Chondrocyte (in vitro differentiated cells): ENCODE measurements around the gene SPHK2. TPM values are rescaled to one million over a fixed set of nuclear protein-coding genes. Genes with fewer than 3 reads are reported as not detected.
"Not testable (repeated sequence)": the region's sequence is repeated elsewhere in the genome, so short reads cannot be mapped to it uniquely, and the experiment has no call there.

Source experiments
- DNase-seq: peaks from one replicate; pipeline ENCODE4 v3.0.0; 2021; ENCODE audit warnings: mixed read lengths, low spot score
- H3K27ac Mint-ChIP-seq: one replicate; pipeline ENCODE4 v1.8.0; 2021; ENCODE audit warnings: mild to moderate bottlenecking, moderate library complexity, mixed read lengths; ENCODE audit not compliant: unreplicated experiment
- H3K27me3 Mint-ChIP-seq: 2 replicates; pipeline ENCODE4 v1.8.0; 2021; ENCODE audit warnings: low read depth, mixed read lengths
- H3K36me3 Mint-ChIP-seq: 2 replicates; pipeline ENCODE4 v1.8.0; 2021; ENCODE audit warnings: low read depth, mixed read lengths
- H3K4me1 Mint-ChIP-seq: 2 replicates; pipeline ENCODE4 v1.8.0; 2021; ENCODE audit warnings: low read depth, mild to moderate bottlenecking, mixed read lengths
- H3K4me3 Mint-ChIP-seq: one replicate; pipeline ENCODE4 v1.8.0; 2021; ENCODE audit warnings: mild to moderate bottlenecking, moderate library complexity, mixed read lengths; ENCODE audit not compliant: unreplicated experiment
- H3K9me3 Mint-ChIP-seq: 2 replicates; pipeline ENCODE4 v1.8.0; 2021; ENCODE audit warnings: low read depth, mixed read lengths
- total RNA-seq: library from RNA; stranded (reverse); gene quantifications from 3 replicates; pipeline ENCODE4 v1.2.1, GENCODE V29; 2021
- TF ChIP-seq, protein P1 (sequence below): fragments of 200-600 bp; sonication (generic); IDR thresholded peaks from 2 replicates; pipeline ENCODE4 v1.5.0; 2021; ENCODE audit warnings: antibody characterized with exemption, mild to moderate bottlenecking, moderate library complexity

The SPHK2 gene
- total RNA-seq, 1 donor from 2014 or later, result 18.6 TPM

DNA sequence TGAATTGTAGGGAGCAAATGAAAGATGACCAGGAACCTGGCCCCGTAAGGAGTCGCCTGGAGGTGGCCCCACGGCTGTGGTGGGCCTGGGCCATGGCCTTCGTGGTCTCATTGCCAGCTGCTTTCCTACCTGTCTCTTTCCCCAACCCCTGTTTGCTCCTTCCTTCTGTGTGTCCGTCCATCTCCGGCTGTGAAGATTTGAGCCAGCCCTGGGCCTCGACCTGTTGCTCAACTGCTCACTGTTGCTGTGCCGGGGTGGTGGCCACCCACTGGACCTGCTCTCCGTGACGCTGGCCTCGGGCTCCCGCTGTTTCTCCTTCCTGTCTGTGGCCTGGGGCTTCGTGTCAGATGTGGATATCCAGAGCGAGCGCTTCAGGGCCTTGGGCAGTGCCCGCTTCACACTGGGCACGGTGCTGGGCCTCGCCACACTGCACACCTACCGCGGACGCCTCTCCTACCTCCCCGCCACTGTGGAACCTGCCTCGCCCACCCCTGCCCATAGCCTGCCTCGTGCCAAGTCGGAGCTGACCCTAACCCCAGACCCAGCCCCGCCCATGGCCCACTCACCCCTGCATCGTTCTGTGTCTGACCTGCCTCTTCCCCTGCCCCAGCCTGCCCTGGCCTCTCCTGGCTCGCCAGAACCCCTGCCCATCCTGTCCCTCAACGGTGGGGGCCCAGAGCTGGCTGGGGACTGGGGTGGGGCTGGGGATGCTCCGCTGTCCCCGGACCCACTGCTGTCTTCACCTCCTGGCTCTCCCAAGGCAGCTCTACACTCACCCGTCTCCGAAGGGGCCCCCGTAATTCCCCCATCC, 9.4 kb downstream of the SPHK2 start:
- Mint-ChIP-seq H3K27ac (peak overlapping the region; percentile 73), H3K4me3 (no peak overlapping the region), H3K36me3 (no peaks in the 10 kb centered on the region), H3K9me3 (no peaks in the 10 kb centered on the region), H3K4me1 (peaks cover 38% of the 10 kb centered on the region), H3K27me3 (no peaks in the 10 kb centered on the region)
- no peak for DNase-seq
- TF ChIP-seq, protein P1, sequence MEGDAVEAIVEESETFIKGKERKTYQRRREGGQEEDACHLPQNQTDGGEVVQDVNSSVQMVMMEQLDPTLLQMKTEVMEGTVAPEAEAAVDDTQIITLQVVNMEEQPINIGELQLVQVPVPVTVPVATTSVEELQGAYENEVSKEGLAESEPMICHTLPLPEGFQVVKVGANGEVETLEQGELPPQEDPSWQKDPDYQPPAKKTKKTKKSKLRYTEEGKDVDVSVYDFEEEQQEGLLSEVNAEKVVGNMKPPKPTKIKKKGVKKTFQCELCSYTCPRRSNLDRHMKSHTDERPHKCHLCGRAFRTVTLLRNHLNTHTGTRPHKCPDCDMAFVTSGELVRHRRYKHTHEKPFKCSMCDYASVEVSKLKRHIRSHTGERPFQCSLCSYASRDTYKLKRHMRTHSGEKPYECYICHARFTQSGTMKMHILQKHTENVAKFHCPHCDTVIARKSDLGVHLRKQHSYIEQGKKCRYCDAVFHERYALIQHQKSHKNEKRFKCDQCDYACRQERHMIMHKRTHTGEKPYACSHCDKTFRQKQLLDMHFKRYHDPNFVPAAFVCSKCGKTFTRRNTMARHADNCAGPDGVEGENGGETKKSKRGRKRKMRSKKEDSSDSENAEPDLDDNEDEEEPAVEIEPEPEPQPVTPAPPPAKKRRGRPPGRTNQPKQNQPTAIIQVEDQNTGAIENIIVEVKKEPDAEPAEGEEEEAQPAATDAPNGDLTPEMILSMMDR, result no peak

DNA sequence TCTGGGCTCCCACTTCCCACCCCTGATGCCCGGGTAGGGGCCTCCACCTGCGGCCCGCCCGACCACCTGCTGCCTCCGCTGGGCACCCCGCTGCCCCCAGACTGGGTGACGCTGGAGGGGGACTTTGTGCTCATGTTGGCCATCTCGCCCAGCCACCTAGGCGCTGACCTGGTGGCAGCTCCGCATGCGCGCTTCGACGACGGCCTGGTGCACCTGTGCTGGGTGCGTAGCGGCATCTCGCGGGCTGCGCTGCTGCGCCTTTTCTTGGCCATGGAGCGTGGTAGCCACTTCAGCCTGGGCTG, 9.9 kb downstream of the SPHK2 start:
- H3K27me3 Mint-ChIP-seq, result no peaks in the 10 kb centered on the region
- no peaks in the 10 kb centered on the region for H3K36me3 Mint-ChIP-seq
- no peak for DNase-seq
- H3K9me3 Mint-ChIP-seq, result no peaks in the 10 kb centered on the region
- H3K27ac Mint-ChIP-seq, result no peak overlapping the region
- peaks cover 35% of the 10 kb centered on the region for H3K4me1 Mint-ChIP-seq
- H3K4me3 Mint-ChIP-seq, result no peak overlapping the region
- TF ChIP-seq, protein P1, result no peak

DNA sequence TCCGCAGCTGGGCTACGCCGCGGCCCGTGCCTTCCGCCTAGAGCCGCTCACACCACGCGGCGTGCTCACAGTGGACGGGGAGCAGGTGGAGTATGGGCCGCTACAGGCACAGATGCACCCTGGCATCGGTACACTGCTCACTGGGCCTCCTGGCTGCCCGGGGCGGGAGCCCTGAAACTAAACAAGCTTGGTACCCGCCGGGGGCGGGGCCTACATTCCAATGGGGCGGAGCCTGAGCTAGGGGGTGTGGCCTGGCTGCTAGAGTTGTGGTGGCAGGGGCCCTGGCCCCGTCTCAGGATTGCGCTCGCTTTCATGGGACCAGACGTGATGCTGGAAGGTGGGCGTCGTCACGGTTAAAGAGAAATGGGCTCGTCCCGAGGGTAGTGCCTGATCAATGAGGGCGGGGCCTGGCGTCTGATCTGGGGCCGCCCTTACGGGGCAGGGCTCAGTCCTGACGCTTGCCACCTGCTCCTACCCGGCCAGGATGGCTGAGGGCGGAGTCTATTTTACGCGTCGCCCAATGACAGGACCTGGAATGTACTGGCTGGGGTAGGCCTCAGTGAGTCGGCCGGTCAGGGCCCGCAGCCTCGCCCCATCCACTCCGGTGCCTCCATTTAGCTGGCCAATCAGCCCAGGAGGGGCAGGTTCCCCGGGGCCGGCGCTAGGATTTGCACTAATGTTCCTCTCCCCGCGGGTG, 10.4 kb downstream of the SPHK2 start:
- peaks cover 36% of the 10 kb centered on the region for H3K4me1 Mint-ChIP-seq
- H3K27ac Mint-ChIP-seq, result peak overlapping the region; percentile 83
- TF ChIP-seq, protein P1, result no peak
- no peaks in the 10 kb centered on the region for H3K36me3 Mint-ChIP-seq
- H3K9me3 Mint-ChIP-seq, result no peaks in the 10 kb centered on the region
- no peaks in the 10 kb centered on the region for H3K27me3 Mint-ChIP-seq
- H3K4me3 Mint-ChIP-seq, result peak overlapping the region; percentile 61
- peak; percentile 93 for DNase-seq

DNA sequence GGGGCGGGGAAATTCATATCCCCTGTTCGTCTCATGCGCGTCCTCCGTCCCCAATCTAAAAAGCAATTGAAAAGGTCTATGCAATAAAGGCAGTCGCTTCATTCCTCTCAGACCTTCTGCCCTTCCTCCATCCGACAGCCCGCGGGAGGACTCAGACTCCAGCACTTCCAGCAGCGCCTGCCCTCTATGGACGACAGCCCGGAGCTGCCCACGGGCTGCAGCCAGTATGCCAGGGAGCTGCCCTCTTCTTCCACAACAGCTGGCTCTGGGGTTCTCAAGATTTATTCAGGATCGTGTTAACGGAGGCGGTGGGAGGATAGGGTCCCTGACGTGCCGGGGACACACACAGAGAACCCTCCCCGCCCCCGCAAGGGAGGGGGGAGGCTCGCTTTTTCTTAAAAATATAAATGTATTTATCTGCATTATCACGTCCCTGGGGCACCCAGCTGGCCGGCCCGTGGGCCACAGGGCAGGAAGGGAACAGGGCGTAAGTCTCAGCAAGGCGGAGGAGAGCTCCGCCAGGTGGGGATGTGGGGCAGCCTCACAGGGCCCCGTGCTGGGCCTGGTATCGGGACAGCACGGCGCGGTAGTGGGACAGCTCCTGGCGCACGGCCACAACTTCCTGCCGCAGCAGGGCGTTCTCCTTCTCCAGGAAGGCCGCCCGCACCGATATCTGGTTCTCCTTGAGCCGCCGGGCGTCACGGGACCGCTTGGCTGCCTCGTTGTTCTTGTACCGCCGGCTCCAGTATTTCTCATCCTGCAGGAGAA, 11.2 kb downstream of the SPHK2 start:
- Mint-ChIP-seq H3K4me3 (peak overlapping the region; percentile 61), H3K36me3 (no peaks in the 10 kb centered on the region), H3K4me1 (peaks cover 36% of the 10 kb centered on the region), H3K27ac (peak overlapping the region; percentile 83), H3K9me3 (no peaks in the 10 kb centered on the region), H3K27me3 (no peaks in the 10 kb centered on the region)
- TF ChIP-seq, protein P1, result peak; percentile 71
- DNase-seq, result peak; percentile 94

DNA sequence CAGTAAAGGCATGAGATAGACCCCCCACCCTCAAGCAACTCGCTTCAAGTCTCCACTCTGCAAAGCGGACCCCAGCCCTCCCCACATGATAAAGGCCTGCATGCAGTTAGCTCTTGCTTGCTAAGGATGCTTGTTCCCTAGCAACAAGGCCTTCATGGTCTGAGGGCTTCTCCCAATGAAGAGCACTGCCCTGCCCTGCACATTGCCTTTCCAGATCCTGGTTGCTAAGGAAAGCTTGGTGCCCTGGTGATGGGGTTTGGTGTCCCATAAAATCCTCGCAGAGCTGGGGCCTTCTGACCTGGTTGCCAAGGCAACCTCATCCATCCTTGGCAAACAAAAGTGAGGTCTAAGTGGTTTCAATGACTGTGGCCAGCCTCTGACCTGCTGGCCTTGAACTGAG, 11.9 kb downstream of the SPHK2 start:
- no peak overlapping the region for H3K4me3 Mint-ChIP-seq
- peak overlapping the region; percentile 83 for H3K27ac Mint-ChIP-seq
- TF ChIP-seq, protein P1, result no peak
- peaks cover 40% of the 10 kb centered on the region for H3K4me1 Mint-ChIP-seq
- H3K9me3 Mint-ChIP-seq, result no peaks in the 10 kb centered on the region
- no peak for DNase-seq
- no peaks in the 10 kb centered on the region for H3K27me3 Mint-ChIP-seq
- no peaks in the 10 kb centered on the region for H3K36me3 Mint-ChIP-seq

DNA sequence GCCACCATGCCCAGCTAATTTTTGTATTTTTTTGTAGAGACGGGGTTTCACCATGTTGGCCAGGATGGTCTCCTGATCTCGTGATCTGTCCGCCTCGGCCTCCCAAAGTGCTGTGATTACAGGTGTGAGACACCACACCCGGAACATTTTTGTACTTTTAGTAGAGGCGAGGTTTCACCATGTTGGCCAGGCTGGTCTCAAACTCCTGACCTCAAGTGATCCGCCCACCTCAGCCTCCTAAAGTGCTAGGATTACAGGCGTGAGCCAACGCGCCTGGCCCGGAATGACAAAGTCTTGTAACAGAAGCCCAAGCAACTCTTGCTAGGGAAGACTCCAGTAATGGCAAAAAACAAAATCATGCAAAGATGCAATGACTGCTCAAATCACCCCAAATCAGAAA, 13.0 kb downstream of the SPHK2 start:
- not testable (repeated sequence) for H3K9me3 Mint-ChIP-seq, H3K27me3 Mint-ChIP-seq, DNase-seq, H3K36me3 Mint-ChIP-seq, H3K4me3 Mint-ChIP-seq
- H3K4me1 Mint-ChIP-seq, result peaks cover 43% of the 10 kb centered on the region
- peak overlapping the region; percentile 5 for H3K27ac Mint-ChIP-seq
